Stimulated activated CD8-positive, alpha-beta memory T cell treated with anti-CD3 and anti-CD28 coated beads, Interleukin-7, amount 100 ng/mL, for 48 hours (primary cell): ENCODE data around the gene PGA3.
"Not testable (repeated sequence)": the region's sequence is repeated elsewhere in the genome, so short reads cannot be mapped to it uniquely, and the experiment has no call there.

Experiments used
- DNase-seq, 2 donors: peaks; one replicate each; pipeline ENCODE4 v3.0.0-alpha.2; 2020; ENCODE audit warnings: low read depth in 1 of 2; ENCODE audit errors: extremely low read depth in 1 of 2

The PGA3 gene

DNA sequence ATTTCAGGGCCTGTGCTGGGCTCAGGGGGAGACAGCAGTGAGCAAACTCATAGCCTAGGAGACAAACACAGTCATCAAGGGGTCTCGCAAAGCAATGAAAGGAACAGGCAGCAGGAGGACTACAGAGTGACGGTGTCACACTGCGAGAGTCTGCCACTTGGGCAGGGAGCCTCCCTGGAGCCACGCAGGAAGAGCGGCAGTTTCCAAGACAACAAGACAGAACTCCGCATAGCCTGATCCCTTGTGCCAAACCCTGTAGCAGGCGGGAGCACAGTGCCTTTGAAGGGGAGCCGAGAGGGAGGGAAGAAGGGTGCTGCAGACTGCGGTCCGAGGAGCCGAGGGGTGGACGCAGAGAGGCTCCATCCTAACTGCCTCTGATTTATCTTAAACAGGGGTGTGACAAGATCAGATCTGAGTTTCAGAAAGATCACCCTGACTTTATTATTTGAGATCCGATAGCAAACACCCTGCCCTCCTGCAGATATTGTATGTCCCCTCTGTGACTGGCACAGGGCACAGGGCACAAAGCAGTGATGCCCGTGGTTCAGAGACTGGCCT, 1.3 kb downstream of the PGA3 start:
- not testable (repeated sequence) for DNase-seq

DNA sequence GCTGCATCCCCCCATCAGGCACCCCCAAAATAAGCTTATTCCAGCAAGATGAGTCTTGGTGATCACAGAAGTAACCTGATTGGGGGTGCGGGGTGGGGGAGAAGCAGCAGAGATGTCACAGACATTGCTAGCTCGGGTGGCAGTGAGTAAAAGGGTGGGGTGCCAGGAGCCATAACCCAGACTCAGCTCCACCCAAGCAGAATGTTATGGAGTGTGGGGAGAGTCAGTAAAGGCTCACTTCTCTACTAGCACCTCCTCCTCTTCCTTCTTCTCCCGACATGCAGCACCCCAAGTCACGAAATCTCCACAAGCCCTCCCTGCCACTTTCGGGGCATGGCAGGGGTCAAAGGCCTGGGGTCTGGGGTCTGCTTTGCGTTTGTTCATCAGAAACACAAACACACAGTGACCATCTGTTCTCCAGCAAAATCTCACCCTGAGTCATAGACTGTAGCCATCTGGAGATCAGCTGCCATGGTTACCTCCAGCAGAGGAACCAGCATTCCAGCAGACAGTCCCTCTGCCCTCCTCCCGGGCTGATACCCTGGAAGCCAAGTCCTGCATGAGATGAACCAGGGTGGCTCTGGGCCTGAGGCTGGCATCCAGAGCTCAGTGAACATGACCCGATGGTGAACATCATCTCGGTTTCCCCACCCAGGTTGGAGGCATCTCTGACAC, 4.5 kb downstream of the PGA3 start:
- not testable (repeated sequence) for DNase-seq

DNA sequence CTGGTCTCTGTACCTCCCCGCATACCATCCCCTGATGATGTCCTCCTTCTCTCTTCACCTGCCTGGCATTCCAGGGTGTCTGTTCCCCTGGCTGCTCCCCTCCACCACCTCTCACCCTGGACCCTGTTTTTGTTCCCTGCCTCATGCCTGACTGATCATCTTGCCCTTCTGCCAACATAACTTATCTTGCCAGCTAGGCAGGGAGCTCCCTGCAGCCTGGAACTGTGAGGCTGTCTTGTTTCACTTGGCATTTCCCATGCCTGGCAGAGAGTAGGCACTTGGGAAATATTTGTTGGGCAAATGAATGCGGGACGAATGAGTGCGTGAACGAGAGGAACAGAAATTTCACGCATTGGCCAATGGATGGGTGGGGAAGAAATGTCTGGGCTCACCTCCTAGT, 7.3 kb downstream of the PGA3 start:
- DNase-seq: not testable (repeated sequence)

DNA sequence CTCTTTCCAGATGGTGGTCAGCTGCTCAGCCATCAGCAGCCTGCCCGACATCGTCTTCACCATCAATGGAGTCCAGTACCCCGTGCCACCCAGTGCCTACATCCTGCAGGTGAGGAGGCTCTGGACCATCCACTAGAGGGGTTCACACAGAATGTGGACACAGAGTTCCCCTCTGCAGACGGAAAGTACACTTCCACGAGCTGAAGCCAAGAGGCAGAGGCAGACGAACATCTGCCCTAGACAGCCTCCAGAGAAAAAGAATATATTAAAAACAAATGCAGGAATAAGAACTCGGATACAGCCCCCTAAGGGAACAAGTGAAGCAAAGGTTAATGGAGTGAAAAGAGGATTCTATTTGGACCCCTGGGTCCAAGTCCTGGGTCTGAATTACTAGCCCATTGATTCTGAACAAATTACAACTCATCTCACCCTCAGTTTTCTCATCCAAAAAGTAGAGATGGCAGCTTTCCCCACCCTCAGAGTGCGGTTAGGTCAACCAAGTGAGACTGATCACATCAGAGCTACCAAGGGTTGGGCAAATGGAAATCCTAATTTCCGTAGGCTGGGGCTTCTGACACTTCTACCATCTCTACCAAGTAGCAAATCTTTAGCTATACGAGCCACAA, 8.1 kb downstream of the PGA3 start:
- not testable (repeated sequence) for DNase-seq

DNA sequence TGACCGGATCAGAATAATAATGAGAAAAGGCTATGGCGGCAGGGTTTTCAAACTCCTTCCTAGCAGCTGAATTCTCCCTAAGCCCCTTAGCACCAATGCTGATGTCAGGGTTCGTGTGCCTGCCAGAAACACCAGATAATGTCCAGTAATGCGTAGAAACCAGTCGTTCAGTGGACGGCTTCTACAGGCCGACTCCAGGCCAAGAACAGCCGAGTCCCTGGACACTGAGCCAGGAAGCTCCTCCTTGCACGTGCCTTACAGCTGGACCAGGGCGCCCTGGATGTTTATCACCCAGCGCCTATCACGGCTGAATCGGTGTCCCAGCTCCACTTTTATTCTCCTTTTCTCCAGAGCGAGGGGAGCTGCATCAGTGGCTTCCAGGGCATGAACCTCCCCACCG, 8.9 kb downstream of the PGA3 start:
- DNase-seq: not testable (repeated sequence)

DNA sequence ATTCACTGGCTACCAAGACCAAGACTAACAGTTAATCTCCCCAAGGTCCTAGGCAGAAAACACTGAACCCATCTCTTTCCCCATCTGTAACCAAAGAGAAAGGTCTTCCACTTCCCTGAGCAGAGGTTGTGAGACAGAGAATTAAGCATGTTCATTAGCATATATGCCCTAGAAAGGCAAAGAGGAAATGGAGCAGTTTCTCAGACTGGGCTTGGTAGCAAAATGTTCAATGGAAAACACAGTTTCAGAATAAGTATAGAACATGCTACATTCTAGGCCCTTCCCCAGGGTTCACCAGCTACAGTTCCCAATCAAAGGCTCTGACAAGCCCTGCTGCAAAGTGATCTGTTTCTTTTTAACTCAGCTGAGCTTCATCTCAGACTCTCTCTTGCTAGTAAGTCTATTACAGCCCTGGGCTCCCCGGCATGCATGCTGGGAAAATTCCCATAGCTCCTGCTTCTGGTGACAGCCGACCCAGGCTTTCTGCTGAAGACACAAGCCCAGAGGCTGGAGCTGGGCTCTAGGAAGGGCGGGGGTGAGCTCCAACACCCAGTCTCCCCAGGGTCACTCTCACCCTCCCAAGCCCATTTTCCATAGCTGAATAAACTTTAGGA, 10.5 kb downstream of the PGA3 start:
- DNase-seq: not testable (repeated sequence)

DNA sequence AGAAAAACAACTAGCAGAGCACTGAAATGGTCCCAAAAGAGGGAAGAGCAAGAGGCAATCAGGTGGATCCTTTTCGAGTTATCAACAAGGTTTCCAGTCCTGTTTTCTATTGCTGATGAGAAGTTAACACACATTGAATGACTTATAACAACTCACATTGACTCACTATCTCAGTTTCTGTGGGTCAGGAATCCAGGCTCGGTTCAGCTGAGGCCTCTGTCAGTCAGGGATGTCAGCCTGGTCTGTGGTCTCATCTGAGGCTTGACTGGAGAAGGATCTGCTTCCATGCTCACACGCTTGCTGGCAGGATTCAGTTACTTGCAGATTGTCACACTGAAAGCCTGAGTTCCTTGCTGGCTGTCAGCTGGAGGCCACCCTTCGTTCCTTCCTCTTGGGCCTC, 15.0 kb downstream of the PGA3 start:
- not testable (repeated sequence) for DNase-seq

DNA sequence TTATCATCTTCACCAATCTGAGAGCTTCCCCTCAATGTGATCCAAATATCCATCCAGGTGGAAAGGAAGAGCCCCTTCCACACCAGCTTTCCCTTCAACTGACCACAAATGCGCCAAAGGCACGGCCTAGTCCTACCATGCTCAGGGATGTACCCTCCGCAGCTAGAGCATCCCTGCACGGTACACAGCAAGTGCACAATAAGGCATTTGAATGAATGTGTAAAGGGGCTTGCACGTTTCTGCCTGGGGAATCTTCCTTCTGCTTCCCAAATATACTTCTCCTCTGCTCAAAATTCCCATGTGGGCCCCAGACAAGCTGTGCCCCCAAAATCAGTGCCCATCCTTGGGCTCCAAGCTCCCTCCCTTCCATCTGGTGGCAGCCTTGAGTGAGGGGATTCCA, 15.7 kb downstream of the PGA3 start:
- not testable (repeated sequence) for DNase-seq

DNA sequence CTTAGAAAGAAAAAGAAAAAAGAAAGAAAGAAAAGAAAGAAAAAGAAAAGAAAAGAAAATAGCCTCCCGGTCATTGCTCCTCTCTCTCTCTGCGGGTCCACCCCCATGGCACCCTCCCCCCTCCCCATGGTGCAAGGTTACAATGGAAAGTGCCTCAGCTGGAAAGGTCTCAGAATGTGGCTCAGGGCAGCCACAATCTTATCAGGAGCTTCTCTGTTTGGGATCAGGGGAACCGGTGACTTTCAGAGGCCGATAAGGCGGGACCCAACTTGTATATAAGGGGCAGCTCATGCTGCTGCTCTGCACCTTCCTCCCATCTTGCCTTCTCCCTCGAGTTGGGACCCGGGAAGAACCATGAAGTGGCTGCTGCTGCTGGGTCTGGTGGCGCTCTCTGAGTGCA, 18.7 kb downstream of the PGA3 start, which contains the start of gene PGA4:
Gene PGA4 (plus strand): TSS at position 301 of the 400 bp plus-strand sequence. CDS start 54 bp downstream, at position 355.
- DNase-seq: not testable (repeated sequence)

DNA sequence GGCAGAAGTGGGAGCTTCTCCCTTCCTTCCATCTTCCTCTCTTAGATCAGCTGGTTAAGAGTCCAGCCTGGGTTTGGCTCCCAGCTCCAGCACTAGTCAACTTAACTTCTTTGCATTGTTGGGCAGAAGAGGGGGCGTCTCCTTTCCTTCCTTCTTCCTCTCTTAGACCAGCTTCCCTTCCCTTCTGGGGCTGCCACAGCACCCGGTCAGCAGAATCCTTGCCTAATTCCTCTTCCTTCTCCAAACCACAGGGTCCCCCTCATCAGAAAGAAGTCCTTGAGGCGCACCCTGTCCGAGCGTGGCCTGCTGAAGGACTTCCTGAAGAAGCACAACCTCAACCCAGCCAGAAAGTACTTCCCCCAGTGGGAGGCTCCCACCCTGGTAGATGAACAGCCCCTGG, 19.4 kb downstream of the PGA3 start:
- not testable (repeated sequence) for DNase-seq

DNA sequence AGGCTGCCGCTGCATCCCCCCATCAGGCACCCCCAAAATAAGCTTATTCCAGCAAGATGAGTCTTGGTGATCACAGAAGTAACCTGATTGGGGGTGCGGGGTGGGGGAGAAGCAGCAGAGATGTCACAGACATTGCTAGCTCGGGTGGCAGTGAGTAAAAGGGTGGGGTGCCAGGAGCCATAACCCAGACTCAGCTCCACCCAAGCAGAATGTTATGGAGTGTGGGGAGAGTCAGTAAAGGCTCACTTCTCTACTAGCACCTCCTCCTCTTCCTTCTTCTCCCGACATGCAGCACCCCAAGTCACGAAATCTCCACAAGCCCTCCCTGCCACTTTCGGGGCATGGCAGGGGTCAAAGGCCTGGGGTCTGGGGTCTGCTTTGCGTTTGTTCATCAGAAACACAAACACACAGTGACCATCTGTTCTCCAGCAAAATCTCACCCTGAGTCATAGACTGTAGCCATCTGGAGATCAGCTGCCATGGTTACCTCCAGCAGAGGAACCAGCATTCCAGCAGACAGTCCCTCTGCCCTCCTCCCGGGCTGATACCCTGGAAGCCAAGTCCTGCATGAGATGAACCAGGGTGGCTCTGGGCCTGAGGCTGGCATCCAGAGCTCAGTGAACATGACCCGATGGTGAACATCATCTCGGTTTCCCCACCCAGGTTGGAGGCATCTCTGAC, 23.3 kb downstream of the PGA3 start:
- not testable (repeated sequence) for DNase-seq

DNA sequence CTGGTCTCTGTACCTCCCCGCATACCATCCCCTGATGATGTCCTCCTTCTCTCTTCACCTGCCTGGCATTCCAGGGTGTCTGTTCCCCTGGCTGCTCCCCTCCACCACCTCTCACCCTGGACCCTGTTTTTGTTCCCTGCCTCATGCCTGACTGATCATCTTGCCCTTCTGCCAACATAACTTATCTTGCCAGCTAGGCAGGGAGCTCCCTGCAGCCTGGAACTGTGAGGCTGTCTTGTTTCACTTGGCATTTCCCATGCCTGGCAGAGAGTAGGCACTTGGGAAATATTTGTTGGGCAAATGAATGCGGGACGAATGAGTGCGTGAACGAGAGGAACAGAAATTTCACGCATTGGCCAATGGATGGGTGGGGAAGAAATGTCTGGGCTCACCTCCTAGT, 26.1 kb downstream of the PGA3 start:
- not testable (repeated sequence) for DNase-seq

DNA sequence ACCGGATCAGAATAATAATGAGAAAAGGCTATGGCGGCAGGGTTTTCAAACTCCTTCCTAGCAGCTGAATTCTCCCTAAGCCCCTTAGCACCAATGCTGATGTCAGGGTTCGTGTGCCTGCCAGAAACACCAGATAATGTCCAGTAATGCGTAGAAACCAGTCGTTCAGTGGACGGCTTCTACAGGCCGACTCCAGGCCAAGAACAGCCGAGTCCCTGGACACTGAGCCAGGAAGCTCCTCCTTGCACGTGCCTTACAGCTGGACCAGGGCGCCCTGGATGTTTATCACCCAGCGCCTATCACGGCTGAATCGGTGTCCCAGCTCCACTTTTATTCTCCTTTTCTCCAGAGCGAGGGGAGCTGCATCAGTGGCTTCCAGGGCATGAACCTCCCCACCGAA, 27.7 kb downstream of the PGA3 start:
- not testable (repeated sequence) for DNase-seq

DNA sequence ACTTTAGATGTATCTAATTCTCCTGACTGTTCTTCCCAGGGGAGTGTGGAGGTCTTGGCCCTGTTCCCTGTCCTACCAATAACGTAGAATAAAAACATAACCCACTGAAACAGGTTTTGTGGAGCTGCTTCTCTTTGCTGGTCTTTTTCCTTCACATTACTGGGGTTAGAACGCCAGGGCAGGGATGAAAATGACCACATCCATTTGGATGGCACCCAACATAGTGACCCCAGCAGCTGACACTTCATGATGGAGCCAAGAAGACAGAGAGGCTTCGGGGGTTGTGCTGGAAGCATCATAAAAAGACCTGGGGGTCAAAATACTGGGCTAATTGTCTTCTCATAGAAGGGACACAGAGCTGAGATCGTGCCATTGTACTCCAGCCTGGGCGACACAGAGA, 28.3 kb downstream of the PGA3 start:
- DNase-seq: not testable (repeated sequence)

DNA sequence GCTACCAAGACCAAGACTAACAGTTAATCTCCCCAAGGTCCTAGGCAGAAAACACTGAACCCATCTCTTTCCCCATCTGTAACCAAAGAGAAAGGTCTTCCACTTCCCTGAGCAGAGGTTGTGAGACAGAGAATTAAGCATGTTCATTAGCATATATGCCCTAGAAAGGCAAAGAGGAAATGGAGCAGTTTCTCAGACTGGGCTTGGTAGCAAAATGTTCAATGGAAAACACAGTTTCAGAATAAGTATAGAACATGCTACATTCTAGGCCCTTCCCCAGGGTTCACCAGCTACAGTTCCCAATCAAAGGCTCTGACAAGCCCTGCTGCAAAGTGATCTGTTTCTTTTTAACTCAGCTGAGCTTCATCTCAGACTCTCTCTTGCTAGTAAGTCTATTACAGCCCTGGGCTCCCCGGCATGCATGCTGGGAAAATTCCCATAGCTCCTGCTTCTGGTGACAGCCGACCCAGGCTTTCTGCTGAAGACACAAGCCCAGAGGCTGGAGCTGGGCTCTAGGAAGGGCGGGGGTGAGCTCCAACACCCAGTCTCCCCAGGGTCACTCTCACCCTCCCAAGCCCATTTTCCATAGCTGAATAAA, 29.3 kb downstream of the PGA3 start:
- not testable (repeated sequence) for DNase-seq

DNA sequence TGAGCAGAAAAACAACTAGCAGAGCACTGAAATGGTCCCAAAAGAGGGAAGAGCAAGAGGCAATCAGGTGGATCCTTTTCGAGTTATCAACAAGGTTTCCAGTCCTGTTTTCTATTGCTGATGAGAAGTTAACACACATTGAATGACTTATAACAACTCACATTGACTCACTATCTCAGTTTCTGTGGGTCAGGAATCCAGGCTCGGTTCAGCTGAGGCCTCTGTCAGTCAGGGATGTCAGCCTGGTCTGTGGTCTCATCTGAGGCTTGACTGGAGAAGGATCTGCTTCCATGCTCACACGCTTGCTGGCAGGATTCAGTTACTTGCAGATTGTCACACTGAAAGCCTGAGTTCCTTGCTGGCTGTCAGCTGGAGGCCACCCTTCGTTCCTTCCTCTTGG, 33.8 kb downstream of the PGA3 start:
- not testable (repeated sequence) for DNase-seq

DNA sequence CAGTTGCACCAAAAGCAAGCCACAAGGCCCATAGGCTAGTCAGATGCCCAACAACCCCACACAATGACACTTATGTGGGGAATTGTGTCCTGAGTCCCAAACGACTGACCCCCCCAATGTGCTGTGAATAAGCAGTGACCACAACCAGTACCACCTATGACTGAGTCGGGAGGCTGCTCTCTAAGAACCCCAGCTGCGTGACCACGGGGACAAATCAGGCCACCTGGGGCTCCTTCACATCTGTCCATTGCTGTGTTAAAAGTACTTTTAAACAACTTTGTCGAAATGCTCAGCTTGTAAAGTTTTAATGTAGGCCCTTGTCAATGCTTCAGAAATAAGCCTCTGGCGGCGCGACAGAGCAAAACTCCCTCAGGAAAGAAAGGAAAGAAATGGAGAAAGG, 37.0 kb downstream of the PGA3 start:
- DNase-seq: not testable (repeated sequence)

DNA sequence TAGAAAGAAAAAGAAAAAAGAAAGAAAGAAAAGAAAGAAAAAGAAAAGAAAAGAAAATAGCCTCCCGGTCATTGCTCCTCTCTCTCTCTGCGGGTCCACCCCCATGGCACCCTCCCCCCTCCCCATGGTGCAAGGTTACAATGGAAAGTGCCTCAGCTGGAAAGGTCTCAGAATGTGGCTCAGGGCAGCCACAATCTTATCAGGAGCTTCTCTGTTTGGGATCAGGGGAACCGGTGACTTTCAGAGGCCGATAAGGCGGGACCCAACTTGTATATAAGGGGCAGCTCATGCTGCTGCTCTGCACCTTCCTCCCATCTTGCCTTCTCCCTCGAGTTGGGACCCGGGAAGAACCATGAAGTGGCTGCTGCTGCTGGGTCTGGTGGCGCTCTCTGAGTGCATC, 37.6 kb downstream of the PGA3 start, which contains the start of gene PGA5:
Gene PGA5 (plus strand): TSS at position 301 of the 400 bp plus-strand sequence. CDS start 52 bp downstream, at position 353.
- not testable (repeated sequence) for DNase-seq

DNA sequence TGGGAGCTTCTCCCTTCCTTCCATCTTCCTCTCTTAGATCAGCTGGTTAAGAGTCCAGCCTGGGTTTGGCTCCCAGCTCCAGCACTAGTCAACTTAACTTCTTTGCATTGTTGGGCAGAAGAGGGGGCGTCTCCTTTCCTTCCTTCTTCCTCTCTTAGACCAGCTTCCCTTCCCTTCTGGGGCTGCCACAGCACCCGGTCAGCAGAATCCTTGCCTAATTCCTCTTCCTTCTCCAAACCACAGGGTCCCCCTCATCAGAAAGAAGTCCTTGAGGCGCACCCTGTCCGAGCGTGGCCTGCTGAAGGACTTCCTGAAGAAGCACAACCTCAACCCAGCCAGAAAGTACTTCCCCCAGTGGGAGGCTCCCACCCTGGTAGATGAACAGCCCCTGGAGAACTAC, 38.2 kb downstream of the PGA3 start:
- DNase-seq: not testable (repeated sequence)

DNA sequence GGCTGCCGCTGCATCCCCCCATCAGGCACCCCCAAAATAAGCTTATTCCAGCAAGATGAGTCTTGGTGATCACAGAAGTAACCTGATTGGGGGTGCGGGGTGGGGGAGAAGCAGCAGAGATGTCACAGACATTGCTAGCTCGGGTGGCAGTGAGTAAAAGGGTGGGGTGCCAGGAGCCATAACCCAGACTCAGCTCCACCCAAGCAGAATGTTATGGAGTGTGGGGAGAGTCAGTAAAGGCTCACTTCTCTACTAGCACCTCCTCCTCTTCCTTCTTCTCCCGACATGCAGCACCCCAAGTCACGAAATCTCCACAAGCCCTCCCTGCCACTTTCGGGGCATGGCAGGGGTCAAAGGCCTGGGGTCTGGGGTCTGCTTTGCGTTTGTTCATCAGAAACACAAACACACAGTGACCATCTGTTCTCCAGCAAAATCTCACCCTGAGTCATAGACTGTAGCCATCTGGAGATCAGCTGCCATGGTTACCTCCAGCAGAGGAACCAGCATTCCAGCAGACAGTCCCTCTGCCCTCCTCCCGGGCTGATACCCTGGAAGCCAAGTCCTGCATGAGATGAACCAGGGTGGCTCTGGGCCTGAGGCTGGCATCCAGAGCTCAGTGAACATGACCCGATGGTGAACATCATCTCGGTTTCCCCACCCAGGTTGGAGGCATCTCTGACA, 42.1 kb downstream of the PGA3 start:
- not testable (repeated sequence) for DNase-seq
